ENCODE measurements around the gene NDEL1. TPM values are rescaled to one million over a fixed set of nuclear protein-coding genes. Genes with fewer than 3 reads are reported as not detected.

The NDEL1 gene
- total and polyA plus RNA-seq, 5 donors from 2014 or later, result 45.6 to 240 (median 60.9) TPM

DNA sequence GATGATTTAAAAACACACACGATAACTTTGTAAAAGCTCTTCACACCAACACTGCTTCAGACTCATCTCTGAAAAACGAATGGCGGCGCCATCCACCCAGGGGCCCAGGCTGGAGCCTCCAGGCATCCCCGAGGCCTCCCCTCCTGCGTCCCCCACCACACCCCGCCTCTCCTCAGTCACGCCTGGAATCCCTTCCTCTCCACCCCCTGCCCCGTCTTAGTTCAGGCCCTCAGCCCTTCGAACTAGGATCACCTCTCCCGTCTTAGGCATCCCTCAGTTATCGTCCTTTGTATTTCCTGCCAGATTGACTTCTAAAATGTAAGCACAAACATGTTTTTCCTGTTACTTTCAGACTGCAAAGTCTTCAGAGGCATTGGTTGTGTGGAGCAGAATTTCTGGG, 58.3 kb downstream of the NDEL1 start:
- H3K4me1 Mint-ChIP-seq, result no peaks in the 10 kb centered on the region
- peaks cover 0 to 4% (median 0%) of the 10 kb centered on the region in 7 donors for H3K9me3 Mint-ChIP-seq
- H3K4me3 Mint-ChIP-seq, result no peak overlapping the region
- Histone ChIP-seq H3K27me3 (ENCODE audit: control insufficient read depth, insufficient read depth, low read length) (no peaks in the 10 kb centered on the region), H3K27ac (ENCODE audit: insufficient read depth, low read length, poor library complexity, severe bottlenecking) (no peak overlapping the region), H3K9me3 (ENCODE audit: control insufficient read depth in 2 of 2, low read length in 2 of 2) (no peaks in the 10 kb centered on the region), H3K4me1 (ENCODE audit: control insufficient read depth, insufficient read depth, low read length, poor library complexity, severe bottlenecking) (no peaks in the 10 kb centered on the region), H3K36me3 (ENCODE audit: control insufficient read depth, insufficient read depth, low read length) (no peaks in the 10 kb centered on the region), H3K4me3 (ENCODE audit: low read depth, low read length) (no peak overlapping the region)
- ATAC-seq (ENCODE audit: low read depth in 2 of 2), result no peak
- no peak overlapping the region for H3K27ac Mint-ChIP-seq
- H3K27me3 Mint-ChIP-seq, result no peaks in the 10 kb centered on the region
- peaks cover 4% of the 10 kb centered on the region for H3K36me3 Mint-ChIP-seq
- DNase-seq, result no peak

GRCh38 chr17:8494506-8495111, 58.9 kb downstream of the NDEL1 start:
- no peaks in the 10 kb centered on the region for H3K9me3 ChIP-seq (ENCODE audit: control insufficient read depth in 2 of 2, low read length in 2 of 2)
- Mint-ChIP-seq H3K4me3 (no peak overlapping the region), H3K9me3 (peaks cover 0 to 4% (median 0%) of the 10 kb centered on the region in 7 donors), H3K36me3 (peaks cover 4% of the 10 kb centered on the region), H3K27ac (no peak overlapping the region), H3K4me1 (no peaks in the 10 kb centered on the region), H3K27me3 (no peaks in the 10 kb centered on the region)
- DNase-seq, result no peak
- H3K27ac ChIP-seq (ENCODE audit: insufficient read depth, low read length, poor library complexity, severe bottlenecking), result no peak overlapping the region
- H3K4me3 ChIP-seq (ENCODE audit: low read depth, low read length), result no peak overlapping the region
- H3K36me3 ChIP-seq (ENCODE audit: control insufficient read depth, insufficient read depth, low read length), result no peaks in the 10 kb centered on the region
- no peaks in the 10 kb centered on the region for H3K27me3 ChIP-seq (ENCODE audit: control insufficient read depth, insufficient read depth, low read length)
- H3K4me1 ChIP-seq (ENCODE audit: control insufficient read depth, insufficient read depth, low read length, poor library complexity, severe bottlenecking), result no peaks in the 10 kb centered on the region
- no peak for ATAC-seq (ENCODE audit: low read depth in 2 of 2)

GRCh38 chr17:8496081-8496480, 60.4 kb downstream of the NDEL1 start:
- Mint-ChIP-seq H3K36me3 (peaks cover 4% of the 10 kb centered on the region), H3K27ac (no peak overlapping the region), H3K9me3 (peaks cover 0 to 4% (median 0%) of the 10 kb centered on the region in 7 donors), H3K27me3 (no peaks in the 10 kb centered on the region), H3K4me3 (no peak overlapping the region), H3K4me1 (no peaks in the 10 kb centered on the region)
- DNase-seq, result no peak
- H3K9me3 ChIP-seq (ENCODE audit: control insufficient read depth in 2 of 2, low read length in 2 of 2), result no peaks in the 10 kb centered on the region
- no peaks in the 10 kb centered on the region for H3K27me3 ChIP-seq (ENCODE audit: control insufficient read depth, insufficient read depth, low read length)
- H3K4me3 ChIP-seq (ENCODE audit: low read depth, low read length), result no peak overlapping the region
- no peaks in the 10 kb centered on the region for H3K4me1 ChIP-seq (ENCODE audit: control insufficient read depth, insufficient read depth, low read length, poor library complexity, severe bottlenecking)
- no peak for ATAC-seq (ENCODE audit: low read depth in 2 of 2)
- H3K36me3 ChIP-seq (ENCODE audit: control insufficient read depth, insufficient read depth, low read length), result no peaks in the 10 kb centered on the region
- no peak overlapping the region for H3K27ac ChIP-seq (ENCODE audit: insufficient read depth, low read length, poor library complexity, severe bottlenecking)

GRCh38 chr17:8499171-8499570, 63.5 kb downstream of the NDEL1 start:
- H3K9me3 Mint-ChIP-seq, result no peaks in the 10 kb centered on the region
- H3K27me3 ChIP-seq (ENCODE audit: control insufficient read depth, insufficient read depth, low read length), result no peaks in the 10 kb centered on the region
- H3K4me3 ChIP-seq (ENCODE audit: low read depth, low read length), result no peak overlapping the region
- H3K4me1 Mint-ChIP-seq, result no peaks in the 10 kb centered on the region
- no peaks in the 10 kb centered on the region for H3K9me3 ChIP-seq (ENCODE audit: control insufficient read depth in 2 of 2, low read length in 2 of 2)
- H3K36me3 ChIP-seq (ENCODE audit: control insufficient read depth, insufficient read depth, low read length), result no peaks in the 10 kb centered on the region
- H3K27ac Mint-ChIP-seq, result no peak overlapping the region
- no peaks in the 10 kb centered on the region for H3K4me1 ChIP-seq (ENCODE audit: control insufficient read depth, insufficient read depth, low read length, poor library complexity, severe bottlenecking)
- ATAC-seq (ENCODE audit: low read depth in 2 of 2) (no peak), DNase-seq (no peak)
- no peaks in the 10 kb centered on the region for H3K27me3 Mint-ChIP-seq
- no peak overlapping the region for H3K27ac ChIP-seq (ENCODE audit: insufficient read depth, low read length, poor library complexity, severe bottlenecking)
- H3K36me3 Mint-ChIP-seq, result no peaks in the 10 kb centered on the region
- no peak overlapping the region for H3K4me3 Mint-ChIP-seq

DNA sequence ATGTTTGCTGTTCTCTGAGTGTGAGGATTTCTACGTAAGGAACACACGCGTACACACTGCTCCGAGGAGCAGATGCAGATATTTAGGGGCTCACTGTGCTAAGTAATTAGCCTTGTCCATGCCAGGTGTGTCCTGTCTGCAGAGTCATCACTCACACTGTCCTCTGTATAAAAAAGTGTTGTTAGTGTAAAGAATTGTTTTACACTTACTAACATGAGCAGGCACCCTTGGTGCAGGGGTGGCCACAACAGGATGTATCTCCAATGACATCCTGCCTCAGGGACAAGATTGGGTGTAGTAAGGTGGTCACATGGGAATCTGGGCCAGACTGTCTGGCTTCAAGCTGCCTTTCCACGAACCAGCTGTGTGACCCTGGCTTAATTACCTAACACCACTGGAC, 63.9 kb downstream of the NDEL1 start:
- H3K4me1 ChIP-seq (ENCODE audit: control insufficient read depth, insufficient read depth, low read length, poor library complexity, severe bottlenecking), result no peaks in the 10 kb centered on the region
- H3K27me3 Mint-ChIP-seq, result no peaks in the 10 kb centered on the region
- DNase-seq (peak in 1 of 3 donors; percentile 34), ATAC-seq (ENCODE audit: low read depth in 2 of 2) (no peak)
- H3K4me3 ChIP-seq (ENCODE audit: low read depth, low read length), result no peak overlapping the region
- no peaks in the 10 kb centered on the region for H3K9me3 ChIP-seq (ENCODE audit: control insufficient read depth in 2 of 2, low read length in 2 of 2)
- no peaks in the 10 kb centered on the region for H3K36me3 ChIP-seq (ENCODE audit: control insufficient read depth, insufficient read depth, low read length)
- H3K9me3 Mint-ChIP-seq, result no peaks in the 10 kb centered on the region
- H3K27ac Mint-ChIP-seq, result no peak overlapping the region
- no peak overlapping the region for H3K4me3 Mint-ChIP-seq
- H3K4me1 Mint-ChIP-seq, result no peaks in the 10 kb centered on the region
- H3K27ac ChIP-seq (ENCODE audit: insufficient read depth, low read length, poor library complexity, severe bottlenecking), result no peak overlapping the region
- no peaks in the 10 kb centered on the region for H3K27me3 ChIP-seq (ENCODE audit: control insufficient read depth, insufficient read depth, low read length)
- no peaks in the 10 kb centered on the region for H3K36me3 Mint-ChIP-seq

GRCh38 chr17:8500609-8501008, 64.9 kb downstream of the NDEL1 start:
- ATAC-seq (ENCODE audit: low read depth in 2 of 2) (no peak), DNase-seq (no peak)
- Mint-ChIP-seq H3K4me1 (no peaks in the 10 kb centered on the region), H3K9me3 (peaks cover 0 to 2% (median 0%) of the 10 kb centered on the region in 7 donors), H3K36me3 (no peaks in the 10 kb centered on the region), H3K27me3 (no peaks in the 10 kb centered on the region), H3K4me3 (no peak overlapping the region), H3K27ac (no peak overlapping the region)
- no peaks in the 10 kb centered on the region for H3K27me3 ChIP-seq (ENCODE audit: control insufficient read depth, insufficient read depth, low read length)
- H3K27ac ChIP-seq (ENCODE audit: insufficient read depth, low read length, poor library complexity, severe bottlenecking), result no peak overlapping the region
- H3K9me3 ChIP-seq (ENCODE audit: control insufficient read depth in 2 of 2, low read length in 2 of 2), result no peaks in the 10 kb centered on the region
- no peak overlapping the region for H3K4me3 ChIP-seq (ENCODE audit: low read depth, low read length)
- H3K4me1 ChIP-seq (ENCODE audit: control insufficient read depth, insufficient read depth, low read length, poor library complexity, severe bottlenecking), result no peaks in the 10 kb centered on the region
- no peaks in the 10 kb centered on the region for H3K36me3 ChIP-seq (ENCODE audit: control insufficient read depth, insufficient read depth, low read length)

GRCh38 chr17:8502126-8502525, 66.4 kb downstream of the NDEL1 start:
- DNase-seq (no peak), ATAC-seq (ENCODE audit: low read depth in 2 of 2) (no peak)
- Histone ChIP-seq H3K9me3 (ENCODE audit: control insufficient read depth in 2 of 2, low read length in 2 of 2) (no peaks in the 10 kb centered on the region), H3K36me3 (ENCODE audit: control insufficient read depth, insufficient read depth, low read length) (no peaks in the 10 kb centered on the region), H3K4me3 (ENCODE audit: low read depth, low read length) (no peak overlapping the region), H3K27ac (ENCODE audit: insufficient read depth, low read length, poor library complexity, severe bottlenecking) (no peak overlapping the region), H3K27me3 (ENCODE audit: control insufficient read depth, insufficient read depth, low read length) (no peaks in the 10 kb centered on the region), H3K4me1 (ENCODE audit: control insufficient read depth, insufficient read depth, low read length, poor library complexity, severe bottlenecking) (no peaks in the 10 kb centered on the region)
- Mint-ChIP-seq H3K36me3 (no peaks in the 10 kb centered on the region), H3K27me3 (no peaks in the 10 kb centered on the region), H3K4me3 (no peak overlapping the region), H3K27ac (peak overlapping the region in 1 of 3 donors; percentile 39), H3K4me1 (no peaks in the 10 kb centered on the region), H3K9me3 (peaks cover 0 to 2% (median 0%) of the 10 kb centered on the region in 7 donors)

DNA sequence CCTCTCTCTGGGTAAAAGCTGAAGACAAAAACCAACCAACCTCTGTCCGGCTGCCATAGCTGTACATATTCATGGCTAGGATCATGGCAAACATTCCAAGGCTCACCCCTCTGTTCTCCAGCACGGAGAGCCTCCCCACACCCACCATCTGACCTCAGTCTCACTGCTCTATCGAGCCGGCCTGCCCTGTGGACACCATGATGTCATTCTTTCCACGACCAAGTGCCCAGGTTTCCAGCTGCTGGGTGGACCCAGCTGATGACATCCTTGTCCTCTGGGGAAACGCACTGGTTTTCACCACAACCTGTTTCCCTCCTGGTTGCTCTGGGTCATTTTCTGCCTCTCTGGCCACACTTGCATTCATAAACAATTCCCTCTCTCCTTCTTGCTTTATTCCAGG, 67.7 kb downstream of the NDEL1 start:
- no peak overlapping the region for H3K4me3 Mint-ChIP-seq
- ATAC-seq (ENCODE audit: low read depth in 2 of 2) (no peak), DNase-seq (no peak)
- Histone ChIP-seq H3K36me3 (ENCODE audit: control insufficient read depth, insufficient read depth, low read length) (no peaks in the 10 kb centered on the region), H3K9me3 (ENCODE audit: control insufficient read depth in 2 of 2, low read length in 2 of 2) (no peaks in the 10 kb centered on the region), H3K27ac (ENCODE audit: insufficient read depth, low read length, poor library complexity, severe bottlenecking) (no peak overlapping the region), H3K4me1 (ENCODE audit: control insufficient read depth, insufficient read depth, low read length, poor library complexity, severe bottlenecking) (no peaks in the 10 kb centered on the region), H3K4me3 (ENCODE audit: low read depth, low read length) (no peak overlapping the region), H3K27me3 (ENCODE audit: control insufficient read depth, insufficient read depth, low read length) (no peaks in the 10 kb centered on the region)
- H3K9me3 Mint-ChIP-seq, result peaks cover 0 to 2% (median 0%) of the 10 kb centered on the region in 7 donors
- no peaks in the 10 kb centered on the region for H3K36me3 Mint-ChIP-seq
- no peaks in the 10 kb centered on the region for H3K4me1 Mint-ChIP-seq
- H3K27me3 Mint-ChIP-seq, result no peaks in the 10 kb centered on the region
- peak overlapping the region in 1 of 3 donors; percentile 44 for H3K27ac Mint-ChIP-seq
